Kidney epithelial cell (primary cell): ENCODE data around the gene PNISR. TPM values are rescaled to one million over a fixed set of nuclear protein-coding genes. Genes with fewer than 3 reads are reported as not detected.

Experiments used
- DNase-seq: peaks from one replicate; pipeline ENCODE4 v3.0.0-alpha.2; 2010; ENCODE audit warnings: low read depth
- H3K27me3 ChIP-seq: 2 replicates; pipeline ENCODE4 v1.6.0; 2011; ENCODE audit warnings: low read length; ENCODE audit not compliant: control insufficient read depth, insufficient read depth
- H3K36me3 ChIP-seq: 2 replicates; pipeline ENCODE4 v1.5.1; 2011; ENCODE audit warnings: low read length; ENCODE audit not compliant: control insufficient read depth, insufficient read depth
- H3K4me3 ChIP-seq: 2 replicates; pipeline ENCODE4 v1.5.1; 2011; ENCODE audit warnings: low read depth, mild to moderate bottlenecking, control low read depth, low read length
- total RNA-seq: library from RNA; depleted of rRNA; stranded (reverse); fragments of >200 nt; gene quantifications from 2 replicates; pipeline ENCODE4 v1.2.3, GENCODE V29; 2015
- TF ChIP-seq, protein P1 (sequence below): IDR thresholded peaks from 2 replicates; pipeline ENCODE4 v1.5.1; 2011; ENCODE audit warnings: mild to moderate bottlenecking, moderate library complexity, low read length, control low read depth, inconsistent platforms; ENCODE audit not compliant: insufficient read depth, poor library complexity, severe bottlenecking

Gene PNISR
- total RNA-seq, 1 donor from 2014 or later = 32.3 TPM

DNA sequence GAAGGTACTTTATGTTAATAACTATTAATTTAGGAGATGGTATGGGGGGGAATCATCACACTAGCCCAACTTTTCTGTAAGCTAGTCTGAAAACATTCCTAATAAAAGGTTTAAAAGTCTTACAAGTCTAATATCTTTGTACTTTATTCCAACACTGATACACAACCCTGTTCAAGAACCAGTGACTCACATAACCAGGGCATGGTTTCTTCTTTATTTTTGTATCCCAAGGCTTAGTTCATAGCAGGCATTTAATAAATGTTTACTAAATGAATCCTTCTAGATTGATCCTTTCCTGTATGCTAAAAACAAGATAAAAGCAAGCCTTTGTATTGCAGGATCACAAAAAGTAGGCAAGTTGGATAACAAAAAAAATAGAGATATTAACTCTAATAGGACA, 9.7 kb downstream of the PNISR start:
- no peak for DNase-seq
- no peaks in the 10 kb centered on the region for H3K36me3 ChIP-seq
- H3K27me3 ChIP-seq = no peaks in the 10 kb centered on the region
- H3K4me3 ChIP-seq = no peak overlapping the region
- TF ChIP-seq, protein P1, sequence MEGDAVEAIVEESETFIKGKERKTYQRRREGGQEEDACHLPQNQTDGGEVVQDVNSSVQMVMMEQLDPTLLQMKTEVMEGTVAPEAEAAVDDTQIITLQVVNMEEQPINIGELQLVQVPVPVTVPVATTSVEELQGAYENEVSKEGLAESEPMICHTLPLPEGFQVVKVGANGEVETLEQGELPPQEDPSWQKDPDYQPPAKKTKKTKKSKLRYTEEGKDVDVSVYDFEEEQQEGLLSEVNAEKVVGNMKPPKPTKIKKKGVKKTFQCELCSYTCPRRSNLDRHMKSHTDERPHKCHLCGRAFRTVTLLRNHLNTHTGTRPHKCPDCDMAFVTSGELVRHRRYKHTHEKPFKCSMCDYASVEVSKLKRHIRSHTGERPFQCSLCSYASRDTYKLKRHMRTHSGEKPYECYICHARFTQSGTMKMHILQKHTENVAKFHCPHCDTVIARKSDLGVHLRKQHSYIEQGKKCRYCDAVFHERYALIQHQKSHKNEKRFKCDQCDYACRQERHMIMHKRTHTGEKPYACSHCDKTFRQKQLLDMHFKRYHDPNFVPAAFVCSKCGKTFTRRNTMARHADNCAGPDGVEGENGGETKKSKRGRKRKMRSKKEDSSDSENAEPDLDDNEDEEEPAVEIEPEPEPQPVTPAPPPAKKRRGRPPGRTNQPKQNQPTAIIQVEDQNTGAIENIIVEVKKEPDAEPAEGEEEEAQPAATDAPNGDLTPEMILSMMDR = no peak

DNA sequence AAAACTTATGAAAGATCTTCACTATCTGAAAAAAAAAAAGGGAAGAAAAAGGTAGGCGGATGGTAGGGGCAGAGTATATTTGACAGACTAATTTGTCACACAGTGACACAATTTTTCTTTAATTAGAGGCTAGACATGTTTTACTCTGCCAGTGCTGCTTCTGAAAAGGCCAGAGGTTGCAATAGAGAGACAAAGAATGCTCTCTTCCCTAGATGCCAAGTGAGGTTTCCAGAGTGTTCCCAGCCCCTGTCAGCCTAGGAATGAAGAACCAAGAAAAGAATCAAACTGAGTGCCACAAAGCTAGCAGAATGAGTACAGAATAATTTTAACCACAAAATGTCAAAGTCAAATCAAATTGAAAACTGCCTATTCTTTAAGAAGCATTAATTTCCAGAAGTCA, 13.0 kb downstream of the PNISR start:
- H3K36me3 ChIP-seq = peaks cover 3% of the 10 kb centered on the region
- TF ChIP-seq, protein P1 = no peak
- H3K4me3 ChIP-seq = no peak overlapping the region
- H3K27me3 ChIP-seq = no peaks in the 10 kb centered on the region
- DNase-seq = no peak

DNA sequence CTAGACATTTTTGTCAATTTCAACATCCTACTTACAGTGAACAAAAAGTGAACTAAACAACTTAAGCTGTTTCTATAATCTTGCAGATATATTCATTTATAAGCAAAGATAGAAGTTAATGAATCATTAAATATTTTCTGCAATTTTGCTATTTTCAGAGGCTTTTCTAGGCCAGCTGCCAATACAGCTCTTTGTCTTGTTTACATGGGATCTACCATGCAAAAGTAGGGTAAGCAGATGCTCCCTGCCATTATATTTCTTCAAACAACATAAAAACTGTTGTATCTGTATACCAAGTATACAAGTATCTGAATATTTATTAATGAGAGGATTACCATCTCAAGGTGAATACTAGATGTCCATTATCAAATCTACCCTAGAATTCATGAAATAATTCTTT, 15.4 kb downstream of the PNISR start:
- no peaks in the 10 kb centered on the region for H3K27me3 ChIP-seq
- peaks cover 3% of the 10 kb centered on the region for H3K36me3 ChIP-seq
- H3K4me3 ChIP-seq = no peak overlapping the region
- DNase-seq = no peak
- TF ChIP-seq, protein P1 = no peak

DNA sequence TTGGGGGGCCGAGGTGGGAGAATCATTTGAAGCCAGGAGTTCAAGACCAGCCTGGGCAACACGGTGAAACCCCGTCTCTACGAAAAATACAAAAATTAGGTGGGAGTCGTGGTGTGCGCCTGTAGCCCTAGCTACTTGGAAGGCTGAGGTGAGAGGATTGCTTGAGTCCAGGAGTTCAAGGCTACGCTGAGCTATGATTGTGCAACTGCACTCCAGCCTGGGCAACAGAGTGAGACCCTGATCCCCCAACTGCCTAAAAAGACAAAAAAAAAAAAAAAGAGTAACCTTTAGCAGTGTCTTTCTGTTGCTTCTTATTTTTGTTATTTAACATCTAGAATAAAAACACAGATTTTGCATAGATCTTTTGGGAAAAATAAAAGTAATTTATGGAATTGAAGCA, 18.0 kb downstream of the PNISR start:
- no peak for DNase-seq
- peaks cover 3% of the 10 kb centered on the region for H3K36me3 ChIP-seq
- TF ChIP-seq, protein P1 = no peak
- no peak overlapping the region for H3K4me3 ChIP-seq
- no peaks in the 10 kb centered on the region for H3K27me3 ChIP-seq

DNA sequence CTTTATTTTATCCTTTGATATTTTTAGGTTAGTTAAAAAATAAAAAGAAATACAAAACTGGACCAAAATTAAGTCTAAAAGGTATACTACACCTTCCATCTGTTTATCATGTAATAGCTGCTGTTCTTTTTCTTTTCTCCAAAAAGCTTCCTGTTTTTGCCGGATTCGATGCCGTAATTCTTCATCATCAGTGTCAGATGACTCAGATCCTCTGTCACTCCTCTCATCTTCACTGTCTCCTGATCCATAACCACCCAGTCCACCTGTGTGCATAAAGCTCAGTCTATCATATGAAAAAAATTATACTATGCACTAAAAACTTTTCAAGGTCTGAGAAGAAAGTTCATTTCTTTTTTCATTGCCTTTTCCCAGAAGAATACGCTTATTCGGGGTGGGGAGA, 22.7 kb downstream of the PNISR start:
- Histone ChIP-seq H3K36me3 (no peaks in the 10 kb centered on the region), H3K4me3 (no peak overlapping the region), H3K27me3 (no peaks in the 10 kb centered on the region)
- no peak for DNase-seq
- TF ChIP-seq, protein P1 = no peak

DNA sequence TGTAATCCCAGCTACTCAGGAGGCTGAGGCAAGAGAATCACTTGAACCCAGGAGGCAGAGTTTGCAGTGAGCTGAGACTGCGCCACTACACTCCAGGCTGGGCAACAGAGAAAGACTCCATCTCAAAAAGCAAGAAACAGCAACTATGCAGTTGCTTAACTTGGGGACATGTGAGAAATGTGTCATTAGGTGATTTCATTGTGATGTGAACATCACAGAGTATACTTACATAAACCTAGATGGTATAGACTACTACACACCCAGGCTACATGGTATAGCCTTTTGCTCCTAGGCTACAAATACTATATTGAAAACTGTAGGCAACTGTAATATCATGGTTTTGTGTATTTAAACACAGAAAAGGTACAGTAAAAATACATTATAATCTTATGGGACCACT, 27.8 kb downstream of the PNISR start:
- no peak overlapping the region for H3K4me3 ChIP-seq
- TF ChIP-seq, protein P1 = no peak
- H3K27me3 ChIP-seq = no peaks in the 10 kb centered on the region
- H3K36me3 ChIP-seq = no peaks in the 10 kb centered on the region
- DNase-seq = no peak
